AML-193 (cell line): Measurements from ENCODE around the gene TNRC18.

Experiments
- DNase-seq, 2 experiments: peaks; one replicate each; lab custom pipeline; 2025; lab: John Stamatoyannopoulos, UW

TNRC18 gene

GRCh38 chr7:5403442-5403841 lies 20.2 kb downstream of the TNRC18 start:
- no peak for DNase-seq

GRCh38 chr7:5397736-5398135 lies 25.9 kb downstream of the TNRC18 start:
- DNase-seq = no peak

- DNase-seq = peak; percentile 97
Observed at GRCh38 chr7:5396999-5397663, 26.5 kb downstream of the TNRC18 start.

GRCh38 chr7:5396542-5396941 lies 27.1 kb downstream of the TNRC18 start:
- DNase-seq = peak; percentile 64

GRCh38 chr7:5395246-5395645 lies 28.4 kb downstream of the TNRC18 start:
- DNase-seq = no peak

GRCh38 chr7:5394264-5395105 lies 29.1 kb downstream of the TNRC18 start:
- no peak for DNase-seq

GRCh38 chr7:5393748-5394147 lies 29.9 kb downstream of the TNRC18 start:
- DNase-seq = no peak

GRCh38 chr7:5393328-5393727 lies 30.3 kb downstream of the TNRC18 start:
- DNase-seq = no peak

- no peak for DNase-seq
Observed at GRCh38 chr7:5390918-5391317, 32.7 kb downstream of the TNRC18 start.

GRCh38 chr7:5388905-5389433 lies 34.7 kb downstream of the TNRC18 start:
- DNase-seq = no peak

GRCh38 chr7:5388273-5388901 lies 35.2 kb downstream of the TNRC18 start:
- no peak for DNase-seq

GRCh38 chr7:5387711-5388245 lies 35.9 kb downstream of the TNRC18 start:
- no peak for DNase-seq

GRCh38 chr7:5384618-5385017 lies 39.0 kb downstream of the TNRC18 start:
- no peak for DNase-seq

- DNase-seq = no peak
Observed at GRCh38 chr7:5383314-5384098, 40.1 kb downstream of the TNRC18 start.

- no peak for DNase-seq
Observed at GRCh38 chr7:5382281-5382892, 41.2 kb downstream of the TNRC18 start.

- DNase-seq = no peak
Observed at GRCh38 chr7:5381071-5381772, 42.4 kb downstream of the TNRC18 start.

- DNase-seq = no peak
Observed at GRCh38 chr7:5380350-5381070, 43.1 kb downstream of the TNRC18 start.

- no peak for DNase-seq
Observed at GRCh38 chr7:5379546-5379945, 44.1 kb downstream of the TNRC18 start.

GRCh38 chr7:5377816-5378215 lies 45.8 kb downstream of the TNRC18 start:
- DNase-seq = no peak

GRCh38 chr7:5377279-5377678 lies 46.4 kb downstream of the TNRC18 start:
- no peak for DNase-seq
